Measurements from ENCODE around the gene IYD.

GRCh38 chr6:150395388-150396009 is 26.7 kb downstream of the IYD start:
- TF ChIP-seq TEAD4 (IDR thresholded peaks at IDR 0.05) (no peak), USF1 (IDR thresholded peaks at IDR 0.05) (no peak), NFIC (IDR thresholded peaks at IDR 0.05) (no peak), MAX (IDR thresholded peaks at IDR 0.05) (no peak), EGR1 (IDR thresholded peaks at IDR 0.05) (no peak), TAF1 (IDR thresholded peaks at IDR 0.05; ENCODE audit: low read depth) (no peak), YY1 (IDR thresholded peaks at IDR 0.05; ENCODE audit: low read depth) (no peak), REST (IDR thresholded peaks at IDR 0.05; ENCODE audit: low read depth) (no peak), FOXM1 (IDR thresholded peaks at IDR 0.05; ENCODE audit: borderline replicate concordance, low read depth) (no peak), EP300 (IDR thresholded peaks at IDR 0.05; ENCODE audit: borderline replicate concordance) (no peak), TCF12 (IDR thresholded peaks at IDR 0.05; ENCODE audit: low read depth) (no peak), CEBPB (IDR thresholded peaks at IDR 0.05) (no peak), RAD21 (IDR thresholded peaks at IDR 0.05; ENCODE audit: low read depth) (peak; percentile 96)

Measured in Ishikawa (cell line).